PC-3 (cell line): Measurements from ENCODE around the gene SETBP1.

Experiments
- EZH2 ChIP-seq: fragments of 300-600 bp; sonication (generic); IDR thresholded peaks from one replicate; pipeline ENCODE4 v1.6.1; 2017; ENCODE audit warnings: antibody characterized with exemption, mild to moderate bottlenecking, low read length; ENCODE audit not compliant: unreplicated experiment
- TF ChIP-seq, protein P1 (sequence below): fragments of 300-600 bp; sonication (generic); conservative IDR thresholded peaks from 2 replicates; pipeline ENCODE4 v1.5.1; 2017; ENCODE audit warnings: antibody characterized with exemption, low read depth, mild to moderate bottlenecking, low read length

DNA sequence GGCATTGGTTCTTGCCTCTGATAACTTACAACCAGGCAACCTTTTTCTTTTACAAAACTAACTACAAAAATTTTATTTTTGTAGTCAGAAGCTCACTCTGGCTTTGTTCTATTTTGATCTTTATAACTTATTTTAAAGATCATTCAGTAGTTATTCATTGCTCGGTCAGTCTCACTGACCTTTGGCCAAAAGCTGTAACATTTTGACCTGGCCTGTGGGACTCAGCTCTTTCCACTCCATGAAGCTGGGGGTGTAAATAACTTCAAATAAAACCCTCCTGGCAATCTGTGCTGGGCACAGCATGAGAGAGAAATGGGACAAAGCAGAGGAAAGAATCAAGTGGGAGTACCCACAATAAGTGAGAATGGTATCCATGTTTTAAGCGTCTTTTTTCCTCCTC is 380.7 kb downstream of the SETBP1 start:
- TF ChIP-seq, protein P1, sequence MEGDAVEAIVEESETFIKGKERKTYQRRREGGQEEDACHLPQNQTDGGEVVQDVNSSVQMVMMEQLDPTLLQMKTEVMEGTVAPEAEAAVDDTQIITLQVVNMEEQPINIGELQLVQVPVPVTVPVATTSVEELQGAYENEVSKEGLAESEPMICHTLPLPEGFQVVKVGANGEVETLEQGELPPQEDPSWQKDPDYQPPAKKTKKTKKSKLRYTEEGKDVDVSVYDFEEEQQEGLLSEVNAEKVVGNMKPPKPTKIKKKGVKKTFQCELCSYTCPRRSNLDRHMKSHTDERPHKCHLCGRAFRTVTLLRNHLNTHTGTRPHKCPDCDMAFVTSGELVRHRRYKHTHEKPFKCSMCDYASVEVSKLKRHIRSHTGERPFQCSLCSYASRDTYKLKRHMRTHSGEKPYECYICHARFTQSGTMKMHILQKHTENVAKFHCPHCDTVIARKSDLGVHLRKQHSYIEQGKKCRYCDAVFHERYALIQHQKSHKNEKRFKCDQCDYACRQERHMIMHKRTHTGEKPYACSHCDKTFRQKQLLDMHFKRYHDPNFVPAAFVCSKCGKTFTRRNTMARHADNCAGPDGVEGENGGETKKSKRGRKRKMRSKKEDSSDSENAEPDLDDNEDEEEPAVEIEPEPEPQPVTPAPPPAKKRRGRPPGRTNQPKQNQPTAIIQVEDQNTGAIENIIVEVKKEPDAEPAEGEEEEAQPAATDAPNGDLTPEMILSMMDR = no peak
- TF ChIP-seq EZH2 = no peak
